Measurements from ENCODE around the gene ARHGEF35.
"Not testable (repeated sequence)": the region's sequence is repeated elsewhere in the genome, so short reads cannot be mapped to it uniquely, and the experiment has no call there.

ARHGEF35 gene

GRCh38 chr7:144195212-144195872 is at the start of gene ARHGEF35:
Gene ARHGEF35 (minus strand): TSS chr7:144195833. CDS start chr7:144188383, 7,450 bp downstream.
- not testable (repeated sequence) for DNase-seq (ENCODE audit: low read depth in 2 of 2)

GRCh38 chr7:144245372-144245771 is 49.7 kb upstream of the ARHGEF35 start:
- DNase-seq (ENCODE audit: low read depth in 2 of 2) = not testable (repeated sequence)

DNA sequence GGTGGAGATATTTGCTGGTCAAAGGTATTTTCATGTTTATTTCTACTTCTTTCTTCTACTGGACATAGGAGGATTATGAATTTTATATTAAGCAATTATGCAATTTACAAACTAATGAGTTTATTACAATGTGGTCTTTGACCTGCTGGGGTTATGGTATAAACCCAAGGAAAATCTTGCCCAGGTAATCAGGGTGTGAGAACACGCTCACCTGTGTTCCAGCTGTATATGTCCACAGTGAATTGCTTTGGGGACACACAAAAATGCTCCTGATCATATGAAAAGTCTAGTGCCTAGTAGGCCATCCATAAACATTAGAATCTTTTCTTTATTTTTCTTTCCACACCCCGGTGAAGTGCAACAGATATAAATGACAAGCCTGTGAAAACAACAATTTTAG is 43.7 kb upstream of the ARHGEF35 start, which contains the start of gene OR2A42:
OR2A42 (minus strand) TSS at position 241 of the 400 bp plus-strand sequence. CDS start 6,762 bp downstream, outside the sequence.
- not testable (repeated sequence) for DNase-seq (ENCODE audit: low read depth in 2 of 2)

- DNase-seq (ENCODE audit: low read depth in 2 of 2) = not testable (repeated sequence)
These were observed 43.0 kb upstream of the ARHGEF35 start for GRCh38 chr7:144238530-144239082.

- not testable (repeated sequence) for DNase-seq (ENCODE audit: low read depth in 2 of 2)
These were observed 37.4 kb upstream of the ARHGEF35 start for GRCh38 chr7:144233039-144233438.

DNA sequence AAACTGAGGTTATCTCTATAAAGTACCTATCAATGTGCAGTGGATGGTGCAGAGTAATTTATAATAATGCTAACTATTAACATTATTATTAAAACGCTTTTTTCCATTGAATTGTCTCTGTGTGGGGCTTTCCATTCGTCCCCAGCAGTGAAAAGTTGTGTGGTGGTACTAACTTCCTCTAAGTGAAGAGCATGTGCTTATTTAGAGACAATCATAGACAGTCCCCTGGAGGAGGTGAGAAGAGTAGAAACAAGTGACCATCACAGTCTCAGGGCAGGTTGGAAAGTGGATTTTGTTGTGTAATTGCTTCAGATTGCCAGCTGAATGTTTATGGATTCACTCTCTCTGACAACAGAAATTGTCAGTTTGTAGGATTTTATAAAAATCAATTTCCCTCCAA is 35.4 kb upstream of the ARHGEF35 start:
- DNase-seq (ENCODE audit: low read depth in 2 of 2) = not testable (repeated sequence)

DNA sequence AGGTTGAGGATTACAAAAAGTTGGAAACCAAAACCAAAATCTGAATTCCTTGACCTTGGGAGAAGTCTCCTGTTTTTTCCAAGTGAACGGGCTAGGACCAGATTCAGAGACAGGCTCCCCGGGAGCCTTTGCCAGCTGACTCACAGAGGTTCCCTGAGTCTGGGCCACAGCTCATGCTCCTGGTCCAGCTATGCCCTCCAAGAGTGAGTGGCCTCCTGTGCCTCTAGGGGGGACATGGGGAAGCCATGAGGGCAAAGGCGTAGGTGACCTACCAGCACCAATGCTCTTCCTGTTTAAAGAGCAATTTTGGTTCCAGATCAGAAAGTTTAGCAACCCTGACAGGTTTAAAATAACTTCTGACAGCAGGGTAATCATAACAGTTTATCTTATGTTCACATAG is 33.2 kb upstream of the ARHGEF35 start:
- DNase-seq (ENCODE audit: low read depth in 2 of 2) = not testable (repeated sequence)

GRCh38 chr7:144226866-144227265 is 31.2 kb upstream of the ARHGEF35 start:
- DNase-seq (ENCODE audit: low read depth in 2 of 2) = not testable (repeated sequence)

DNA sequence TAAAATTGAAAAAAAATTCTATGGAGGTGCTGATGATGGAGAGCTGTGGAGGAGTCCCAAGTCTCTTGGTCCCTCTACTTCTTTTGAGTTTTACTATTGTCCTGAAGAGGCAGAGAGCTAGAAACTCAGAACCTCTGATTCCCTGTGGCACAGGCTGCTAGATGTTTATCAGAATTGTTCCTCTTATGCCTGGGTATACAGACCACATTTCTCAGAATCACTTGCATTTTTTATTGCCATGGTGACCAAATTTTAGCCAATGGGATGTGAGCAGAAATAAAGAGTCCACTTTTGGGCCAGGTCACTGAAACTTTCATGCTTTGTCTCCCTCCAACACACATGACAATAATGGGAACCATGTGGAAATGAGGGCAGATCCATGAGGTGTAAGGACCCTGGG is 28.0 kb upstream of the ARHGEF35 start:
- DNase-seq (ENCODE audit: low read depth in 2 of 2) = not testable (repeated sequence)

GRCh38 chr7:144220531-144220930 is 24.9 kb upstream of the ARHGEF35 start:
- not testable (repeated sequence) for DNase-seq (ENCODE audit: low read depth in 2 of 2)

DNA sequence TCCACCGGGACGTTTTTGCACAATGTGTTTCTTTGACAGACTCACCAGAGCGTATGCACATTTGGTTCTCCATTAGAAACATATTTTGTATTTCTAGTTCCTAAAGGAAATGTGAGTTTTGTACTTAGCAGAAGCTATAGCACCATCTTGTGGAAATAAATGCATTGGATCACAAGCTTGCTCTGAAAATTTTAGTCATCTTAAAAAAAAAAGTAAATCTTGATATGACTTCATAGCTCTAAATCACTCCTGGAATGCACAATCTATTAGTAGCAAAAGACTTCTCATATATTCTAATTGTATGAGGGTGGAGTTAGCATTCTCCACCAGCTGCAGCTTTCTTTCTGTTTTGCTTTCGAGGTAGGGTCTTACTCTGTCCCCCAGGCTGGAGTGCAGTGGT is 23.5 kb upstream of the ARHGEF35 start:
- not testable (repeated sequence) for DNase-seq (ENCODE audit: low read depth in 2 of 2)

- DNase-seq (ENCODE audit: low read depth in 2 of 2) = not testable (repeated sequence)
These were observed 22.9 kb upstream of the ARHGEF35 start for GRCh38 chr7:144218581-144218980.

DNA sequence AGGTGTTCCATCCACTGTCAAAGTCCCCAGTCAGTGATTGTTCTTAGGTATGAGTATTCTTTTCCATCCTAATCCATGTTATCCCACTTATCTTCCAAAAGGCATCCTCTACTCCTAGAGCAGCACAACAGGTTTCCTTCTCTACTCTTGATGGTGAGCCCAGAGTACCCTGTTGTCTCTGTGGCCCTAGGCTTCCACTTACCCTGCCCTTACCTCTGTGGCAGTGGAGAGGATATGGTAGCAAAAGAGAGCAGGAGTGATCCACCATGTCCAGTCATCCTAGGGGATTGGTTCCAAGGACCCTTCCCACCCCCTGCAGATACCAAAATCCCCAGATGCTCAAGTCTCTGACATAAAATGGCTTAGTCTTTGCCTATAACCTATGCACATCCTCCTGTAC is 21.6 kb upstream of the ARHGEF35 start:
- DNase-seq (ENCODE audit: low read depth in 2 of 2) = not testable (repeated sequence)

DNA sequence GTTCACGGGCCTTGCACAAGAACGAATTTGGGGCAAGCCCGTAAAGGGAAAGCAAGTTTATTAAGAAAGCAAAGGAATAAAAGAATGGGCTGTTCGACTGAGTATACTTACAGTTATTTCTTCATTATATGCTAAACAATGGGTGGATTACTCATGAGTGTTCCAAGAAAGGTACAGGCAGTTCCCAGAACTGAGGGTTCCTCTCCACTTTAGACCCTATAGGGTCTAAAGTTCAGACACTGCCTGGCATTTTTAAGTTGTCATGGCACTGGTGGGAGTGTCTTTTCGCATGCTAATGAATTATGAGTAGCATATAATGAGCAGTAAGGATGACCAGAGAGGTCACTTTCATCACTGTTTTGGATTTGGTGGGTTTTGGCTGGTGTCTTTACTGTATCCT is 9.7 kb upstream of the ARHGEF35 start:
- not testable (repeated sequence) for DNase-seq (ENCODE audit: low read depth in 2 of 2)

DNA sequence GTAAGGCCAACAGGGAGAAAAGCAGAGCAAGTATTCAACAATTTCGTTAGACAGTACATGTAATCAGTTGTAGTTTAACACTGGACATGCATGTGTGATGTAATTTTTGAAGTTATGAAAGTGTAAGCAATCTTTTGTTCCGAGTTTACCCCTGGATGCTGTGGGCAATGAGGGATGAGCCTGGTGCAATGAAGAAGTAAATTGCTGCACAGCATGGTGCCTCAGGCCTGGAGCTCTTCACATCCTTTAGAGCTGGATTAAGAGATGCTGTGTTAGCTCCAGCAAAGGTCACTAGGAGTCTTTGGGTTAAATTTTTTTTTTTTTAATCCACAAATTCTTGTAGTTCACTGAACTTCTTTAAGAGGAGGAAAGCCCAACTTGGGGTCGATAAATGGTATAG is 7.5 kb upstream of the ARHGEF35 start:
- DNase-seq (ENCODE audit: low read depth in 2 of 2) = not testable (repeated sequence)

DNA sequence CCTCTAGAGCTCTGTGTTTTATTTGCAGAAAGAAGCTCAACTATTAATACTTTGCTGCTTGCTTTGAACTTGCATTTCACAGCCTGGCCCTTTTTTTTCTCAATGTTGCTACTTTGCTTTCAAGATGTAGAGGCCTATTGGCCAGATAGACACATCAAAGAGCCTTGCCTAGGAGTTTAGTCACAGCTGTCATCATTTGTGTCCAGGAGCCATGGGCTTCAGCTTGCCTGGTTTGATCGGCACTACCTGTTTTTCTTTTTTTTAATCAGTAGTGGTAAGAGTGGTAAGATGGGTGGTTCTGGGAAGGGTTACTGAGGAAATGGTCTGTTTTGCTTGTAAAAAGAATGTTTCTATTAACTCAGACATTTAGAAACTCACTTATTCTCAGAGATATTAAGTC is 6.3 kb upstream of the ARHGEF35 start:
- not testable (repeated sequence) for DNase-seq (ENCODE audit: low read depth in 2 of 2)

DNA sequence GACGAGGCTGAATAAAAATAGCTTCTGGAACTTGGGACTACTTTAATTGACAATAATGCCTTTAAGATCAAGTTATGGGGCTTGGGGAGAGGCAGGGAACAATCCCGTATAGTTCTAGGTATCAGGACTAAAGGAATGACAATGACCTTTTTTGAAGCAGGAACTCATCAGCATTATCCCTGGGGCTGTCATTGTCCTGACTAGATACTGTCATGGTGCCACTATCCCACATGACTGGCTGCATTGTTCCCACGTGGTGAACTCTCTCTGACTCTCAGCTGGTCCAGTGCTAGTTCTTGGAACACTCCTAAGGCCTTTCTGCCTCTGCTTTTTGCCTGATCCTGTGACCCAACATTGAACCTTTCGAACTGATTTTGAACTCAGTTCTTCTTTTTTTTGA is 3.3 kb upstream of the ARHGEF35 start:
- DNase-seq (ENCODE audit: low read depth in 2 of 2) = not testable (repeated sequence)

DNA sequence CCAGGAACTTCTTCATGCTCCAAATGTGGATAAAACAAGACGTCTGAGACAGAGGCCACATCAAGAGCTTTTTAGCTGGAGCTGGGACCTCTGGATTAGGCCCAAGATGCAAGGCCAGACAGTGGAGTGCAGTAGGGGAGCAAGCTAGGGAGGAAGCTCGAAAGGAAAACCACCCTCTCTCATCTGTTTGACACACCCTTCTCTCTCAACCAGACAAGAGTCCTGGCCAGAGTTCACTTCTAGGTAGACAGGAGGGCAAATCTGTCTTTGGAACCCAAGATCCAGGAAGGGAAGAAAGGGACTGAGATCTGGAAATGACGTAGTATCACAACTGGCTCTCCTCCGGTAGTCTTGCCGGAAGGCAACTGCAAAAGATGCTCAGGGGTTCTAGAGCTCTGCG is 1.2 kb downstream of the ARHGEF35 start:
- not testable (repeated sequence) for DNase-seq (ENCODE audit: low read depth in 2 of 2)

DNA sequence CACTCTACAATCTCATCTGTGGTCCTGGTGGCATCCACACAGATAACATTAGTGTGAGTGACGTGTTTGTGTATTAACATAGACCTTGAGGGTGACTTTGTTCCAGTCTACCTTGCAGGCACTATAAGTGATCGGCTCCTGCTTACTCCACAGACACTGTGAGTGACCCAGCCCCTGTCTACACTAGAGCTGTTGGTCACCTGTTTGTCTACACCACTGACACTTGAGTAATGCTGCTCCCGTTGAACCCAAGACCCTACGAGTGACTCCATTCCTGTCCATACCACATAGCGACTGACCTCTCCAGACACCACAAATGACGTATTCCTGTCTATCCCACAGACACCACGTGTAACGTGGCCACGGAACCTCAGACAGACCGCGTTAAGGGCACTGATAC is 1.9 kb downstream of the ARHGEF35 start:
- DNase-seq (ENCODE audit: low read depth in 2 of 2) = not testable (repeated sequence)

GRCh38 chr7:144188578-144189171 is 7.0 kb downstream of the ARHGEF35 start:
- DNase-seq (ENCODE audit: low read depth in 2 of 2) = not testable (repeated sequence)

DNA sequence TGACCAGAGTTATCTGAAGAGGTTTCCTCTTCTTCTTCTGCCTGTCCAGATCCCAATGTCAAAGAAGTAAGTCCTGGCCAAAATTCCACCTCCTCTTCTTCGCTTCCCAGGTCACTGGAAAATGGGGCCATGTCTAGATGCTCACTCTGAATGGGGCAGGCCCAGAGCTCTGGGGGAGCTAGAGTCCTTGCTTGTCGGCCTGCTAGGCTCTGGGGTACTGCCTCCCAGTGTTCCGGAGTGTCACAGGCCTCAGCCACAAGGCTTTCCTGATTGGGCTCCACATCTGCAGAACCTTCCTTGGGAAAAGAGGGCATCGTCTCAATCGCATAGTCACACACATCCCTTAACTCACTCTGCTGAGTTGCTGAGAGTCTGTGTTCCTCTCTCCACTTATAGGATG is 7.8 kb downstream of the ARHGEF35 start:
- not testable (repeated sequence) for DNase-seq (ENCODE audit: low read depth in 2 of 2)

DNA sequence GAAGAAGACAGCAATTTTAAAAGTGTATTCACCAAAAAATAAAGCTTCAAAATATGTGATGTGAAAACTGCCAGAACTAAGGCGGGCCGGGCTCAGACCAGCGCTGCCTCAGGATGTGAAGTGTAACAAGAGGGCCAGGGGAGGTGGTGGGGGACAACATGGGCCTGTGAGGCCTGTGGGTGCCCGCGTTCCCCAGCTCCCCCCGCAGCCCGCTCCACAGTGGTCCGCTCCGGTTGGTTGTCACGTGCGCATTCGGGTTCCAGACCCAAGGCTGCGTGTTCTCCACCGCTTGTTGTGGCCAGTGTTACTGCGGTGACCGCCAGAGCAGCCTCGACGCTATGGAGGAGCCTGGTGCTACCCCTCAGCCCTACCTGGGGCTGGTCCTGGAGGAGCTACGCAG is 12.5 kb downstream of the ARHGEF35 start, which contains the start of gene CTAGE4:
CTAGE4 (plus strand) TSS at position 301 of the 400 bp plus-strand sequence; CDS start at position 339, 38 bp downstream.
- not testable (repeated sequence) for DNase-seq (ENCODE audit: low read depth in 2 of 2)

DNA sequence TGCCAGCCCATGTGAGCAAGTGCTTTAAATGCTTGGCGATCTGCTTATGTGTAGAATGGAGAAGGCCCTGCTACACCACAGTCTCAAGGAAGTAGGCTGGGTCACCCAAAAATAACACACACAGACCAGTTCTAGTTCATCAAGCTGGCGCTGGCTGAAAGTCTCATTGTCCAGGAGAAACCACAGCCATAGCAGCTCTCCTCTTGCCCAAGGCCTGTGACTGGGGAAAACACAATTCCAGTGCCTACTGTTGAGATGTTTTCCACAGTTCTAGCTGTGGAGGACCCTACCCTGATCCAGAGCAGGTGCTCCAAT is 16.5 kb downstream of the ARHGEF35 start:
- DNase-seq (ENCODE audit: low read depth in 2 of 2) = not testable (repeated sequence)

All from stimulated activated CD4-positive, alpha-beta T cell treated with anti-CD3 and anti-CD28 coated beads, Interleukin-15, amount 100 ng/mL, for 48 hours (primary cell).